ENCODE results near the gene PLEKHA7. TPM values are rescaled to one million over a fixed set of nuclear protein-coding genes. Genes with fewer than 3 reads are reported as not detected.
A peak's percentile ranks its signal among the peaks of the same experiment; 100 is the strongest.

PLEKHA7 gene
- polyA plus RNA-seq, 1 donor (not counting 4 experiments of a cell fraction or from before 2014, with no cell fraction given), result 1.4 TPM

DNA sequence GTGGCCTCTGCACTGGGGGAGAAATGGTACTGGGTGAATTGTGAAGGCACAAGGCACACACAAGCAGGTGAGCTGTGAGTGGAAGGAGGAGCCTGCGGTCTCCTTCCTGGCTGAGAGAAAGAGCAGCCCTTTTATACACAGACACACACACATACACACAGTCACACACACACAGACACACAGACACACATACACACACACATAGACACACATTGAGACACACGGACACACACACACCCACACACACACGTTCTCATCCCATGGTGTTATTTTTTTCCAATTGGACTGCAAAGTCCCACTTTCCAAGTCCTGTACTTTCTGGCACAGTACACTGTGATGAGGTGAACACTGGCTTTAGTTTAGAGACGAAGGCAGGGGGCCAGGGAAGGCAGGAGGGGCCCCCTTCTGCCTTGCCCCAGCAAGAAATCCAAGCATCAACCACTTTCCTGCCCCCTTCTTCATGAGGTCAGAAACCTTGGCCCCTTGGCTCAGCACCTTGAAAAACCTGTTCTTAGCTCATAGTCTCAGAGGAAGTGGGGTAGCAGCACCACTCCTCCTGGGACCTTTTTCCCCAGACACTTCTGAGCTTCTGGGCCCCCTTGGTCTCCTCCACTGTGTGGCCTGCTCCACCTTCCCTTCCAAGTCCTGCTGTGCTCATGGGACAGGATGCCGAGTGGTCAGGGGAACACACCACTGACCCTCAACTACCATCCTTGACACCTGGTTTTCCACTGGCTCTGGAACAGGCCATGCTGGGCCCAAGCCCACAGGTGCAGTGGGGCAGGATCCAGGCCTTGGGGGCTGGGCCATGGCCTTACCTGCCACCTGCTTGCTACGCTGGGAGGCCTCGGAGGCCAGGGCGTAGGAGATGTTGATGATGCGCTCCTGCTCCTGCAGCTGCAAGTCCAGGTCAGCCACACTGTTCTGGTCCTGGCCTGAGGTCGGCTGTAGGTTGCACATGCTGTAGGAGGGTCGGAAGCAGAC, 232.0 kb downstream of the PLEKHA7 start:
- dilution Hi-C loops (cut with MboI; ENCODE audit: extremely low pct_ligation_motif_present, low sequenced_read_pairs), result no loop called here
- H3K27ac ChIP-seq (ENCODE audit: control insufficient read depth, insufficient read depth, low read length), result no peak overlapping the region
- no peak overlapping the region for H2AFZ ChIP-seq (ENCODE audit: control insufficient read depth, low read length)
- H4K20me1 ChIP-seq (ENCODE audit: control insufficient read depth, extremely low read depth, insufficient read depth, low read length), result no peaks in the 10 kb centered on the region
- no peaks in the 10 kb centered on the region for H3K27me3 ChIP-seq (ENCODE audit: control insufficient read depth, extremely low read depth, insufficient read depth, low read length)
- DNase-seq (ENCODE audit: low read depth, low spot score) (no peak), FAIRE-seq (no peak)
- no peak overlapping the region for H3K9ac ChIP-seq (ENCODE audit: control insufficient read depth, extremely low read depth, insufficient read depth, low read length)
- no peaks in the 10 kb centered on the region for H3K9me3 ChIP-seq (ENCODE audit: control insufficient read depth, low read depth, low read length)
- H3K4me2 ChIP-seq (ENCODE audit: control insufficient read depth, extremely low read depth, insufficient read depth, low read depth, low read length), result no peak overlapping the region
- TF ChIP-seq, protein P1, sequence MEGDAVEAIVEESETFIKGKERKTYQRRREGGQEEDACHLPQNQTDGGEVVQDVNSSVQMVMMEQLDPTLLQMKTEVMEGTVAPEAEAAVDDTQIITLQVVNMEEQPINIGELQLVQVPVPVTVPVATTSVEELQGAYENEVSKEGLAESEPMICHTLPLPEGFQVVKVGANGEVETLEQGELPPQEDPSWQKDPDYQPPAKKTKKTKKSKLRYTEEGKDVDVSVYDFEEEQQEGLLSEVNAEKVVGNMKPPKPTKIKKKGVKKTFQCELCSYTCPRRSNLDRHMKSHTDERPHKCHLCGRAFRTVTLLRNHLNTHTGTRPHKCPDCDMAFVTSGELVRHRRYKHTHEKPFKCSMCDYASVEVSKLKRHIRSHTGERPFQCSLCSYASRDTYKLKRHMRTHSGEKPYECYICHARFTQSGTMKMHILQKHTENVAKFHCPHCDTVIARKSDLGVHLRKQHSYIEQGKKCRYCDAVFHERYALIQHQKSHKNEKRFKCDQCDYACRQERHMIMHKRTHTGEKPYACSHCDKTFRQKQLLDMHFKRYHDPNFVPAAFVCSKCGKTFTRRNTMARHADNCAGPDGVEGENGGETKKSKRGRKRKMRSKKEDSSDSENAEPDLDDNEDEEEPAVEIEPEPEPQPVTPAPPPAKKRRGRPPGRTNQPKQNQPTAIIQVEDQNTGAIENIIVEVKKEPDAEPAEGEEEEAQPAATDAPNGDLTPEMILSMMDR (optimal IDR thresholded peaks at IDR 0.05 in 1 of 3, IDR thresholded peaks at IDR 0.05 in 1 of 3, conservative IDR thresholded peaks at IDR 0.05 in 1 of 3; ENCODE audit: extremely low read depth in 1 of 3, insufficient read depth in 2 of 3, low read length in 3 of 3), result no peak
- no peak for TF ChIP-seq EZH2 (IDR thresholded peaks at IDR 0.05; ENCODE audit: low read length)
- peaks cover 15% of the 10 kb centered on the region for H3K4me1 ChIP-seq (ENCODE audit: control insufficient read depth, extremely low read depth, insufficient read depth, low read length)
- H3K4me3 ChIP-seq (ENCODE audit: control insufficient read depth in 2 of 3, extremely low read depth in 1 of 3, insufficient read depth in 2 of 3, low read depth in 1 of 3, low read length in 3 of 3), result no peak overlapping the region
- H3K9me1 ChIP-seq (ENCODE audit: control insufficient read depth, extremely low read depth, insufficient read depth, low read length), result no peaks in the 10 kb centered on the region
- H3K79me2 ChIP-seq (ENCODE audit: control insufficient read depth, insufficient read depth, low read length), result no peaks in the 10 kb centered on the region
- H3K36me3 ChIP-seq (ENCODE audit: control insufficient read depth in 2 of 2, extremely low read depth in 1 of 2, insufficient read depth in 2 of 2, low read length in 2 of 2), result no peaks in the 10 kb centered on the region

DNA sequence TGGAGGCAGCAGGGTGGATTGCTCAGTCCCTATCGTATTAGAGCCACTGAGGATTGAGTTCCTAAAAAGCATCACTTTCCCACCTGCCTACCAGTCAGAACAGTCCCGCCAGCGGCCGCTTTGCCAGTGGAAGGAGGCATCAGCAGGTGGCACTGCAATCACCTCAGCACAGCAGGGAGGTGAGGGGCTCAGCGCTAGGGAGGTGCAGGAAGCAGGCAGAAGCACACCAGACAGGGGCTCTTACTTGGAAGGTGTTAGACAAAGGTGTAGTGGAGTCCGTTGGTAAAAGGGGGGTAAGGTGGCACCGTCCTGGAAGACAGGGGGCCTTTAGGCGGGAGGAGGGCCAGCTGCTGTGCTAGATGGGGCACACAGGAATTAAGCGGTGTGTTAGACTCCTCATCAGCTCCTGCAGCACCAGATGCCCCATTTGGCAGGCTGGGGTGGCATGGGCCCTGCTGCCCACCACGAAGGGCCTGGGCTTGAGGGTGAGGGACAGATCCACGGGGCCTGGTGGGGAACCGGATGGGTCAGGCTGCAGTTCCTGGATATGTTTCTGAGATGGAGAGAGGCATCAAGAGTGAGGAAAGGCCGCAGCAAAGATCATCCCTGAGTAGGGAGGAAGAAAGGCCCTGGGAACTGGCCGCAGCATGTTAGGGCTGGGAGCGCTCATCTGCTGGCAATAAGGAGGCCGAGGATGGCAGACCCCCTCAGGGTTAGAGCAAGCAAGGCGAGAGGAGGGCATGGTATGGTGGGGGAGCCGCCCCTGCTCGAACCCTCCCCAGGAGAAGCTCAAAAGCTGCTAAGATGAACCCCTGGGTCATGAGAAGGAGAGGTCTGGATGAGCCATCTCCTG, 233.3 kb downstream of the PLEKHA7 start:
- H3K4me3 ChIP-seq (ENCODE audit: control insufficient read depth in 2 of 3, extremely low read depth in 1 of 3, insufficient read depth in 2 of 3, low read depth in 1 of 3, low read length in 3 of 3), result no peak overlapping the region
- DNase-seq (ENCODE audit: low read depth, low spot score) (no peak), FAIRE-seq (no peak)
- H3K4me1 ChIP-seq (ENCODE audit: control insufficient read depth, extremely low read depth, insufficient read depth, low read length), result peaks cover 17% of the 10 kb centered on the region
- no peaks in the 10 kb centered on the region for H3K36me3 ChIP-seq (ENCODE audit: control insufficient read depth in 2 of 2, extremely low read depth in 1 of 2, insufficient read depth in 2 of 2, low read length in 2 of 2)
- no peak overlapping the region for H3K4me2 ChIP-seq (ENCODE audit: control insufficient read depth, extremely low read depth, insufficient read depth, low read depth, low read length)
- H3K9me3 ChIP-seq (ENCODE audit: control insufficient read depth, low read depth, low read length), result no peaks in the 10 kb centered on the region
- no peaks in the 10 kb centered on the region for H3K9me1 ChIP-seq (ENCODE audit: control insufficient read depth, extremely low read depth, insufficient read depth, low read length)
- H3K9ac ChIP-seq (ENCODE audit: control insufficient read depth, extremely low read depth, insufficient read depth, low read length), result no peak overlapping the region
- no peaks in the 10 kb centered on the region for H3K27me3 ChIP-seq (ENCODE audit: control insufficient read depth, extremely low read depth, insufficient read depth, low read length)
- no peak overlapping the region for H3K27ac ChIP-seq (ENCODE audit: control insufficient read depth, insufficient read depth, low read length)
- dilution Hi-C loops (cut with MboI; ENCODE audit: extremely low pct_ligation_motif_present, low sequenced_read_pairs), result no loop called here
- no peak overlapping the region for H2AFZ ChIP-seq (ENCODE audit: control insufficient read depth, low read length)
- TF ChIP-seq, protein P1 (optimal IDR thresholded peaks at IDR 0.05 in 1 of 3, IDR thresholded peaks at IDR 0.05 in 1 of 3, conservative IDR thresholded peaks at IDR 0.05 in 1 of 3; ENCODE audit: extremely low read depth in 1 of 3, insufficient read depth in 2 of 3, low read length in 3 of 3), result peak in 1 of 3 experiments; percentile 11
- no peak for TF ChIP-seq EZH2 (IDR thresholded peaks at IDR 0.05; ENCODE audit: low read length)
- H3K79me2 ChIP-seq (ENCODE audit: control insufficient read depth, insufficient read depth, low read length), result no peaks in the 10 kb centered on the region
- H4K20me1 ChIP-seq (ENCODE audit: control insufficient read depth, extremely low read depth, insufficient read depth, low read length), result no peaks in the 10 kb centered on the region

Measured in keratinocyte (primary cell).